SK-MEL-5 (cell line): ENCODE results near the gene ARHGEF40. TPM values are rescaled to one million over a fixed set of nuclear protein-coding genes. Genes with fewer than 3 reads are reported as not detected.

Experiments
- DNase-seq: peaks from one replicate; pipeline ENCODE4 v3.0.0-alpha.2; 2016; ENCODE audit warnings: low read depth, low spot score
- in situ Hi-C: cut with HindIII; loops from 2 replicates; pipeline ENCODE4 v1.10.0; 2016; ENCODE audit warnings: low sequenced_read_pairs, high pct_unique_total_duplicates, low pct_unique_long_range_greater_than_20kb
- total RNA-seq: library from RNA; depleted of rRNA; stranded (reverse); fragments of >200 nt; shearing (Covaris generic); gene quantifications from 2 replicates; pipeline ENCODE4 v1.2.3, GENCODE V29; 2014

The ARHGEF40 gene
- total RNA-seq, 1 experiment from 2014 or later = 19.7 TPM

- in situ Hi-C loops = no loop called here
- DNase-seq = no peak
These were observed 31.8 kb downstream of the ARHGEF40 start for GRCh38 chr14:21101802-21102413.

- no peak for DNase-seq
- in situ Hi-C loops = no loop called here
These were observed 32.7 kb downstream of the ARHGEF40 start for GRCh38 chr14:21102521-21103410.

GRCh38 chr14:21103411-21103709 is 33.3 kb downstream of the ARHGEF40 start:
- DNase-seq = no peak
- in situ Hi-C loops = no loop called here

GRCh38 chr14:21103710-21104447 is 33.8 kb downstream of the ARHGEF40 start:
- in situ Hi-C loops = no loop called here
- peak; percentile 96 for DNase-seq

GRCh38 chr14:21104448-21105060 is 34.5 kb downstream of the ARHGEF40 start:
- peak; percentile 84 for DNase-seq
- in situ Hi-C loops = no loop called here

- no peak for DNase-seq
- in situ Hi-C loops = no loop called here
These were observed 35.0 kb downstream of the ARHGEF40 start for GRCh38 chr14:21105095-21105494.

GRCh38 chr14:21106176-21106497 is 36.0 kb downstream of the ARHGEF40 start:
- peak; percentile 77 for DNase-seq
- in situ Hi-C loops = no loop called here

GRCh38 chr14:21106498-21107282 is 36.6 kb downstream of the ARHGEF40 start:
- peak; percentile 87 for DNase-seq
- in situ Hi-C loops = no loop called here

GRCh38 chr14:21107283-21107800 is 37.2 kb downstream of the ARHGEF40 start:
- in situ Hi-C loops = no loop called here
- DNase-seq = no peak

GRCh38 chr14:21108791-21109190 is 38.7 kb downstream of the ARHGEF40 start:
- in situ Hi-C loops = no loop called here
- DNase-seq = no peak

- no peak for DNase-seq
- in situ Hi-C loops = no loop called here
These were observed 39.5 kb downstream of the ARHGEF40 start for GRCh38 chr14:21109377-21110138.

GRCh38 chr14:21112255-21112654 is 42.2 kb downstream of the ARHGEF40 start:
- in situ Hi-C loops = no loop called here
- DNase-seq = no peak

GRCh38 chr14:21113369-21113768 is 43.3 kb downstream of the ARHGEF40 start:
- DNase-seq = no peak
- in situ Hi-C loops = no loop called here

- DNase-seq = no peak
- in situ Hi-C loops = no loop called here
These were observed 48.8 kb downstream of the ARHGEF40 start for GRCh38 chr14:21118933-21119332.

GRCh38 chr14:21120686-21121085 is 50.6 kb downstream of the ARHGEF40 start:
- DNase-seq = no peak
- in situ Hi-C loops = no loop called here

- in situ Hi-C loops = no loop called here
- no peak for DNase-seq
These were observed 51.0 kb downstream of the ARHGEF40 start for GRCh38 chr14:21121122-21121521.

- DNase-seq = no peak
- in situ Hi-C loops = no loop called here
These were observed 53.3 kb downstream of the ARHGEF40 start for GRCh38 chr14:21123429-21123828.
